SU-DHL-6 (cell line): Measurements from ENCODE around the gene P2RY6.

Source experiments
- H2AFZ ChIP-seq: fragments of 200-600 bp; sonication (generic); 2 replicates; pipeline ENCODE4 v1.6.1; 2014; ENCODE audit warnings: low read depth, mild to moderate bottlenecking, moderate library complexity, mixed read lengths, antibody characterized with exemption, low read length; ENCODE audit not compliant: severe bottlenecking
- H3F3A ChIP-seq: fragments of 200-600 bp; shearing (Covaris generic); 2 replicates; pipeline ENCODE4 v1.6.0; 2016; ENCODE audit warnings: antibody characterized with exemption, mild to moderate bottlenecking; ENCODE audit not compliant: insufficient read depth
- H3K27ac ChIP-seq: fragments of 200-600 bp; sonication (generic); 2 replicates; pipeline ENCODE4 v1.5.1; 2016; ENCODE audit warnings: low read depth, mild to moderate bottlenecking, low read length, moderate library complexity, mixed read lengths
- H3K27me3 ChIP-seq: fragments of 200-600 bp; sonication (generic), shearing (Covaris generic); 2 replicates; pipeline ENCODE4 v1.6.0; 2014; ENCODE audit warnings: mild to moderate bottlenecking, low read length
- H3K36me3 ChIP-seq: fragments of 200-600 bp; sonication (generic); 2 replicates; pipeline ENCODE4 v1.6.1; 2014; ENCODE audit warnings: mild to moderate bottlenecking, low read length, mixed read lengths
- H3K4me2 ChIP-seq: fragments of 300-600, 200-600 bp; shearing (Covaris generic), sonication (generic); 2 replicates; pipeline ENCODE4 v1.6.0; 2014; ENCODE audit warnings: low read length, low read depth, mild to moderate bottlenecking; ENCODE audit not compliant: poor library complexity, severe bottlenecking
- H3K4me3 ChIP-seq: fragments of 200-600 bp; sonication (generic); 2 replicates; pipeline ENCODE4 v1.5.1; 2014; ENCODE audit warnings: antibody characterized with exemption, low read length, mild to moderate bottlenecking, mixed read lengths; ENCODE audit not compliant: insufficient read depth, poor library complexity, severe bottlenecking
- H3K79me2 ChIP-seq: fragments of 200-600 bp; sonication (generic); 2 replicates; pipeline ENCODE4 v1.6.1; 2014; ENCODE audit warnings: mild to moderate bottlenecking, low read length, moderate library complexity; ENCODE audit not compliant: insufficient read depth
- H3K9ac ChIP-seq: fragments of 200-600 bp; sonication (generic); 2 replicates; pipeline ENCODE4 v1.7.0; 2014; ENCODE audit warnings: mild to moderate bottlenecking, low read length
- H3K9me2 ChIP-seq: fragments of 200-600 bp; sonication (generic); replicated peaks from 2 replicates; pipeline ENCODE4 v1.6.1; 2014; ENCODE audit warnings: low read length; ENCODE audit not compliant: insufficient read depth
- H3K9me3 ChIP-seq: fragments of 200-600 bp; sonication (generic); 2 replicates; pipeline ENCODE4 v1.6.1; 2014; ENCODE audit warnings: low read length, mixed read lengths; ENCODE audit not compliant: insufficient read depth
- H4K20me1 ChIP-seq: fragments of 200-600 bp; sonication (generic); 2 replicates; pipeline ENCODE4 v1.6.1; 2014; ENCODE audit warnings: low read depth, mild to moderate bottlenecking, antibody characterized with exemption, low read length, moderate library complexity, mixed read lengths
- EZH2phosphoT487 ChIP-seq: fragments of 200-600 bp; sonication (generic), shearing (Covaris generic); conservative IDR thresholded peaks from 2 replicates; pipeline ENCODE4 v1.6.1; 2018; ENCODE audit warnings: mild to moderate bottlenecking, antibody characterized with exemption, low read length, moderate library complexity, mixed read lengths
- TF ChIP-seq, protein P1 (sequence below): fragments of 200-600 bp; sonication (generic); IDR thresholded peaks from one replicate; pipeline ENCODE4 v1.5.1; 2017; ENCODE audit warnings: antibody characterized with exemption, mild to moderate bottlenecking, low read length, moderate library complexity; ENCODE audit not compliant: insufficient read depth, poor library complexity, severe bottlenecking

The P2RY6 gene

GRCh38 chr11:73311394-73311869 is 39.3 kb downstream of the P2RY6 start:
- no peak overlapping the region for H3K4me2 ChIP-seq
- H3K9me2 ChIP-seq, result no peaks in the 10 kb centered on the region
- H3K27me3 ChIP-seq, result no peaks in the 10 kb centered on the region
- H4K20me1 ChIP-seq, result no peaks in the 10 kb centered on the region
- no peak overlapping the region for H3K4me3 ChIP-seq
- TF ChIP-seq, protein P1, sequence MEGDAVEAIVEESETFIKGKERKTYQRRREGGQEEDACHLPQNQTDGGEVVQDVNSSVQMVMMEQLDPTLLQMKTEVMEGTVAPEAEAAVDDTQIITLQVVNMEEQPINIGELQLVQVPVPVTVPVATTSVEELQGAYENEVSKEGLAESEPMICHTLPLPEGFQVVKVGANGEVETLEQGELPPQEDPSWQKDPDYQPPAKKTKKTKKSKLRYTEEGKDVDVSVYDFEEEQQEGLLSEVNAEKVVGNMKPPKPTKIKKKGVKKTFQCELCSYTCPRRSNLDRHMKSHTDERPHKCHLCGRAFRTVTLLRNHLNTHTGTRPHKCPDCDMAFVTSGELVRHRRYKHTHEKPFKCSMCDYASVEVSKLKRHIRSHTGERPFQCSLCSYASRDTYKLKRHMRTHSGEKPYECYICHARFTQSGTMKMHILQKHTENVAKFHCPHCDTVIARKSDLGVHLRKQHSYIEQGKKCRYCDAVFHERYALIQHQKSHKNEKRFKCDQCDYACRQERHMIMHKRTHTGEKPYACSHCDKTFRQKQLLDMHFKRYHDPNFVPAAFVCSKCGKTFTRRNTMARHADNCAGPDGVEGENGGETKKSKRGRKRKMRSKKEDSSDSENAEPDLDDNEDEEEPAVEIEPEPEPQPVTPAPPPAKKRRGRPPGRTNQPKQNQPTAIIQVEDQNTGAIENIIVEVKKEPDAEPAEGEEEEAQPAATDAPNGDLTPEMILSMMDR, result no peak
- no peak for TF ChIP-seq EZH2phosphoT487
- no peaks in the 10 kb centered on the region for H3K9me3 ChIP-seq
- no peak overlapping the region for H3K9ac ChIP-seq
- no peaks in the 10 kb centered on the region for H3F3A ChIP-seq
- H3K79me2 ChIP-seq, result no peaks in the 10 kb centered on the region
- H2AFZ ChIP-seq, result no peak overlapping the region
- no peak overlapping the region for H3K27ac ChIP-seq
- H3K36me3 ChIP-seq, result no peaks in the 10 kb centered on the region

DNA sequence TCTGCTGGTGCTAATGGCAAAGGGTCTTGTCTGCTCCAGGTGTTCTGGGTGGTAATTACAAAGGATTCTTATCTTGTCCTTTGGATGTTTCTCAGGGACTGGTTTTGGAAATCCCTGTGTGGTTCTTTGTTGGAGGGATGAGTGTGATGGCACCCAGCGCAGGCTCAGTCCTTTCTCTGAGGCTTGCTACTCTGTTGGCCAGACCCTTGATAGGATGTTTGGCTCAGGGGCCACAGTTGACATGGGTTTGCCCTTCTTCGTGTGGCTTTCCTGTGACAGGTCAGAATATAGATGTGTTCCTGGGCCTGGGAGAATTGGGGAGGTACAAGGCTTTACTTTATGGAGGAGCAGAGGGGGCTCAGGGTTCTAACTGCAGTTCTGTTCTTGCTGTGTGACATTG is 39.9 kb downstream of the P2RY6 start:
- Histone ChIP-seq H3K9me3 (no peaks in the 10 kb centered on the region), H3K36me3 (no peaks in the 10 kb centered on the region), H3K27me3 (no peaks in the 10 kb centered on the region), H3K79me2 (no peaks in the 10 kb centered on the region), H3K4me3 (no peak overlapping the region), H3K9me2 (no peaks in the 10 kb centered on the region), H3K4me2 (no peak overlapping the region), H3K27ac (no peak overlapping the region), H2AFZ (no peak overlapping the region), H4K20me1 (no peaks in the 10 kb centered on the region), H3F3A (no peaks in the 10 kb centered on the region), H3K9ac (no peak overlapping the region)
- TF ChIP-seq, protein P1, result no peak
- no peak for TF ChIP-seq EZH2phosphoT487

DNA sequence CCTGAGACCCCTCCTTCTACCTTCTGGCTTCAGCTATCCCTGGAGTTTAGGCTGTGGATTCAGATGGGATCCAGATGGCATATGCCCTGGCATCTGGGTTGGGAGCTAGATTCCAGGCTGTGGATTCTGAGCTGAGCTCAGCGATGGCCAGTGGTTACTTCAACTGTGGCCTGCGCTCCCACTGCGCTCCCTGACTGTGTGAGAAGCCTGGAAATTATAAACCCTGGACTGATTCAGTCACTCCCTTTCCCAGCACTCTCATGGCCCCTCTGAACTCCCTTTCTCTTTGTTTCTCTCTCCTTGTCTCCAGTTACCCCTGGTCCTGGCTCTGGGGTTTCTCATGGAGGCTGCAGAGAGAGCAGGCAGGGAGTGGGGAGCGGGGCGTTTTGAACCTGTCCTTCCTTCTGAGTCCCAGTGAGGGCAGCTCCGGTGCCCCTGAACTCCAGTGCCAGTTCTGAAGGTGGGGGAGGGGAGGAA is 40.8 kb downstream of the P2RY6 start:
- Histone ChIP-seq H3K79me2 (no peaks in the 10 kb centered on the region), H3K4me3 (no peak overlapping the region), H3F3A (no peaks in the 10 kb centered on the region), H3K9me2 (no peaks in the 10 kb centered on the region), H2AFZ (no peak overlapping the region), H3K9me3 (no peaks in the 10 kb centered on the region), H3K27ac (no peak overlapping the region), H3K4me2 (no peak overlapping the region), H3K9ac (no peak overlapping the region), H3K36me3 (no peaks in the 10 kb centered on the region), H3K27me3 (no peaks in the 10 kb centered on the region), H4K20me1 (no peaks in the 10 kb centered on the region)
- TF ChIP-seq, protein P1, result no peak
- TF ChIP-seq EZH2phosphoT487, result no peak

DNA sequence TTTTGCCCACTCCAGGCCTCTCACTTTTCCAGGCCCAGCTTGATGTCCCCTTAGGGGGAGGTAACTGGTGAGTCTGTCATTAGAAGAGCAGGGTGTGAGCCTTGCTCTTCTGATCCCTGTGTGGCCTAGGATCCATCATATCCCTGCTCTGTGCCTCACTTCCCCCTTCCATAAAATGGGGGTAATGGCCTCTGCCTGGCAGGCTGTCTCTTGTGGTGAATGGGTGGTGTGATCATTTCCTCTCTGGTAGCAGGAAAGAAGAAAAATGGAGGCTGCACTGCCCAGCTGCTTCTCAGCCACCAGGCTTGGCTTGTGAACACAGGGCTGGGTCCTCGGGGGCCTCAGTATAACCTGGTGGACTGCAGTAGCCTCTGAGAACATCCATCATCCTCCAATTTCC is 41.5 kb downstream of the P2RY6 start:
- Histone ChIP-seq H3K9me2 (no peaks in the 10 kb centered on the region), H3K79me2 (no peaks in the 10 kb centered on the region), H3K9me3 (no peaks in the 10 kb centered on the region), H3K9ac (no peak overlapping the region), H3F3A (no peaks in the 10 kb centered on the region), H3K4me2 (no peak overlapping the region), H2AFZ (no peak overlapping the region), H3K27me3 (no peaks in the 10 kb centered on the region), H3K27ac (no peak overlapping the region), H3K36me3 (no peaks in the 10 kb centered on the region), H4K20me1 (no peaks in the 10 kb centered on the region), H3K4me3 (no peak overlapping the region)
- TF ChIP-seq, protein P1, result no peak
- no peak for TF ChIP-seq EZH2phosphoT487
